Activated CD8-positive, alpha-beta memory T cell treated with anti-CD3 and anti-CD28 coated beads, Interleukin-2, amount 10 ng/mL, durations not matched to agents 7 days and 5 days (primary cell): ENCODE measurements around the gene LSM6. TPM values are rescaled to one million over a fixed set of nuclear protein-coding genes. Genes with fewer than 3 reads are reported as not detected.

Source experiments
- ATAC-seq: fragments of 150-1000 bp; cut with Tn5 transposase; one replicate; pipeline ENCODE4 v1.10.0; 2021; ENCODE audit warnings: moderate library complexity
- CTCF ChIA-PET: fragments of 350-600 bp; sonication (Branson Sonifier 250); formaldehyde crosslinking; loops from one replicate; lab custom pipeline; 2021; ENCODE audit warnings: antibody characterized with exemption; lab: Charles Lee
- DNase-seq: peaks from one replicate; pipeline ENCODE4 v3.0.0-alpha.2; 2020
- H3K27ac Mint-ChIP-seq: one replicate; pipeline ENCODE4 v1.8.0; 2021; ENCODE audit warnings: mild to moderate bottlenecking, mixed read lengths
- H3K27me3 Mint-ChIP-seq: one replicate; pipeline ENCODE4 v1.8.0; 2021; ENCODE audit warnings: mixed read lengths
- H3K36me3 Mint-ChIP-seq: one replicate; pipeline ENCODE4 v1.8.0; 2021; ENCODE audit warnings: mild to moderate bottlenecking, mixed read lengths
- H3K4me1 Mint-ChIP-seq: one replicate; pipeline ENCODE4 v1.8.0; 2021; ENCODE audit warnings: mixed read lengths
- H3K4me3 Mint-ChIP-seq: one replicate; pipeline ENCODE4 v1.8.0; 2021; ENCODE audit warnings: mild to moderate bottlenecking, moderate library complexity, mixed read lengths
- H3K9me3 Mint-ChIP-seq: one replicate; pipeline ENCODE4 v1.8.0; 2022; ENCODE audit warnings: low read depth, mixed read lengths
- total RNA-seq, 2 experiments: library from RNA; stranded (reverse); gene quantifications; one replicate each; pipeline ENCODE4 v1.2.3, GENCODE V29; 2021

LSM6 gene
- total RNA-seq = 10 to 100 TPM; 51.1 to 54.8 TPM

GRCh38 chr4:146175541-146176453, at the start of gene LSM6:
LSM6 (plus strand) TSS chr4:146175718; CDS start chr4:146182922, 7,204 bp downstream.
- Mint-ChIP-seq H3K27ac (peak within 1 kb of the TSS; percentile 88), H3K4me1 (peaks cover 39% of the 10 kb centered on the region), H3K4me3 (peak within 1 kb of the TSS; percentile 83), H3K9me3 (no peaks in the 10 kb centered on the region), H3K36me3 (peaks cover 8% of the 10 kb centered on the region), H3K27me3 (no peaks in the 10 kb centered on the region)
- ATAC-seq (peak; percentile 95), DNase-seq (peak; percentile 87)
- CTCF ChIA-PET = no interaction called here

GRCh38 chr4:146132445-146132844, 43.1 kb upstream of the LSM6 start:
- no peak overlapping the region for H3K27ac Mint-ChIP-seq
- H3K27me3 Mint-ChIP-seq = no peaks in the 10 kb centered on the region
- no peak overlapping the region for H3K4me3 Mint-ChIP-seq
- ATAC-seq = peak; percentile 95
- H3K36me3 Mint-ChIP-seq = no peaks in the 10 kb centered on the region
- H3K9me3 Mint-ChIP-seq = no peaks in the 10 kb centered on the region
- CTCF ChIA-PET = no interaction called here
- DNase-seq = peak; percentile 60
- peaks cover 8% of the 10 kb centered on the region for H3K4me1 Mint-ChIP-seq

DNA sequence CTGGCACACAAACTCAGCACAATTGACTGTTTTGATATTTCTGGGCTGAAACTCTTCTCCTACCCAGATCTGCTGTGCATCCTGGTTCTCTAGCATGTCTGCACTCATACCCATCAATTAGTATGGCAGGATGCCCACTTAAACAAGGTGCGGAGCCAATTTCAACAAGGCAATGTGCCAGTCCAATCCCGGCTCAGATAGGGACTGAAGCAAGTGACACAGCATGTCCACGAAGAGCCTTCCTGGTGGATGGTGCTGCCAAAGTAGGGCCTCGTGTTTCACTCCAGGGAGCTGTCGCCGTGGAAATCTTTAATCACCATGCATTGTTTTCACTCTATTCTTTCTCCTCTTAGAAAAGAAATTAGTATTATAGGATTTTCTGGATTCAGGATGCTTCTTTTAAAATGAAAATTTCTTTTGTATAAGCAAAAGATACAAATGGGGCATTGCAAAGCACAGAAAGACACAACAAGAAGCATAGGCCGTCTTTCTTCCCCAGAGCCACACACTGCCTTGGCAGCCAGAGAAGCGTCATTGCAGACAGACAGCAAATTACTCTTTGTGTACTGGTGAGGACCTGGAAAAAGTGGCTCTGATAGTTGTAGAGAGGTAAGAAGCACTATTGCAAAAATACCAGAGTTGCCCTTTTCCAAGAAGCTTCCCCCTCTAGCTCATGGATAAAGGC, 40.6 kb upstream of the LSM6 start:
- DNase-seq = no peak

DNA sequence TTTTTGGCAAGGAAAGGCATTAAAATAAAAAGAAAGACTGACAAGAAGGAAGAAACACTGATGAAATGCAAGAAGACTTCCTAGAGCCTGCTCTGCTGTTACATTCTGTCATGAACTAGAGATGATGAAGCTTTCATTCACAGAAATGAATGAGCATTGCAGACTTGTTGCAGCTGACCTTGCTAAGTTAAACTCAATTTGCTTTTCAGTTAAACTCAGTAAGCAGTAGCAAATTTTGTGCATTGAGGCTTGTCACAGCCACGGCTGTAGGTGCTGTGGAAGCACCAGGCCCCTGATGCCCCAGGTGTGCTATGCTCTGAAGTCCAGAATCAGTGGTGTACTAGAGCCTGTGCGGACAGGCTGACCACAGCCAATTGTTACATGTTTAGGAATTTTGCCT, 39.6 kb upstream of the LSM6 start:
- DNase-seq = no peak
- Mint-ChIP-seq H3K36me3 (no peaks in the 10 kb centered on the region), H3K4me1 (peaks cover 8% of the 10 kb centered on the region), H3K4me3 (no peak overlapping the region), H3K27me3 (peaks cover 9% of the 10 kb centered on the region), H3K27ac (no peak overlapping the region), H3K9me3 (no peaks in the 10 kb centered on the region)
- CTCF ChIA-PET = interaction anchor here (1.3 kb wide), 1 partner anchor 17 kb away, joined by 3 read pairs; no protein-coding TSS in a partner anchor
- no peak for ATAC-seq

More for the DNA sequence above, 40.6 kb upstream of the LSM6 start:
- no peak for ATAC-seq
- H3K27ac Mint-ChIP-seq = no peak overlapping the region
- CTCF ChIA-PET = interaction anchor here (0.6 kb wide), 1 partner anchor 197 kb away, joined by 3 read pairs; no protein-coding TSS in a partner anchor
- peaks cover 6% of the 10 kb centered on the region for H3K27me3 Mint-ChIP-seq
- H3K9me3 Mint-ChIP-seq = no peaks in the 10 kb centered on the region
- no peak overlapping the region for H3K4me3 Mint-ChIP-seq
- H3K36me3 Mint-ChIP-seq = no peaks in the 10 kb centered on the region
- H3K4me1 Mint-ChIP-seq = peaks cover 8% of the 10 kb centered on the region

- CTCF ChIA-PET = no interaction called here
- Mint-ChIP-seq H3K27ac (no peak overlapping the region), H3K9me3 (no peaks in the 10 kb centered on the region), H3K27me3 (peaks cover 9% of the 10 kb centered on the region), H3K4me1 (no peaks in the 10 kb centered on the region), H3K4me3 (no peak overlapping the region), H3K36me3 (no peaks in the 10 kb centered on the region)
- DNase-seq (no peak), ATAC-seq (no peak)
Observed at GRCh38 chr4:146142768-146143167, 32.8 kb upstream of the LSM6 start.

GRCh38 chr4:146143888-146144287, 31.6 kb upstream of the LSM6 start:
- no peak for DNase-seq
- H3K36me3 Mint-ChIP-seq = no peaks in the 10 kb centered on the region
- no peak for ATAC-seq
- H3K4me3 Mint-ChIP-seq = no peak overlapping the region
- H3K27me3 Mint-ChIP-seq = peaks cover 9% of the 10 kb centered on the region
- H3K4me1 Mint-ChIP-seq = no peaks in the 10 kb centered on the region
- CTCF ChIA-PET = no interaction called here
- H3K27ac Mint-ChIP-seq = no peak overlapping the region
- no peaks in the 10 kb centered on the region for H3K9me3 Mint-ChIP-seq

DNA sequence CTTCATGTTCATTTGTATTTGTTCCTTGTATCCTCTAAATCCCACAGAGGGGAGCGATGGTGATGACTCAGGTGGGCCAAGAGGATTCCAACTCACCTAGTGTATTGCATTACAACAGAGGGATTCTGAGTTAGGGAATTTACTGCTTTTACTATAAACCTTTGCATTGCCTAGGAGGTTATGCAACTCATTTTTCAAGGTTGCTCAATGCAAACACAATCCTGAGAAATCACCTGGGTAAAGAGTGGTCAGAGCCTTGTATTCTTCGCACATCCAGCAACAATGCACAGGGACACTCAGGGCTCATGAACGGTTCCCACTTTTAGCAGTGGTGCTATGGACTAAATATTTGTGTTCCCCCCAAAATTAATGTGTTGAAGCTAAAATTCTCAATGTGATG, 28.6 kb upstream of the LSM6 start:
- no peaks in the 10 kb centered on the region for H3K4me1 Mint-ChIP-seq
- H3K27me3 Mint-ChIP-seq = no peaks in the 10 kb centered on the region
- CTCF ChIA-PET = no interaction called here
- no peak for ATAC-seq
- no peak overlapping the region for H3K27ac Mint-ChIP-seq
- H3K4me3 Mint-ChIP-seq = no peak overlapping the region
- H3K9me3 Mint-ChIP-seq = no peaks in the 10 kb centered on the region
- no peak for DNase-seq
- no peaks in the 10 kb centered on the region for H3K36me3 Mint-ChIP-seq

DNA sequence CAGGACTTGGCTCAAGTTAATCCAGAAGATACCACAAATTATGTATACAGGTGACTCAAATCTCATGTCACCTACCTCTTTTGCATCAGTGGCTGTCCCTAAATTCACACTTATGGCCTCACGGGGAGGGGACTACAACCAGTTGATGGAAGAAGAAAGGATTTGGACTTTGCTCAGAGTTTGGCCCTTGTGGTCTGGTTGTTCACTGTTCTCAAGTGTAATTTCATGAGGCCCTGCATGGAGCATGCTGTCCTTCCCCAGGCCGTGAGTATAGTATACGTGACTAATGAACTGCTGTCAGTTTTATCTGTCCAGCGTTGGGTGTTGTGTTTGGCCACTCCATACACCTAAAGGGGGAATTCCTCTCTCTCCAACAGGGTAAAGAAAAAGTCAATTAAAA, 27.5 kb upstream of the LSM6 start:
- DNase-seq (no peak), ATAC-seq (no peak)
- Mint-ChIP-seq H3K27ac (no peak overlapping the region), H3K4me1 (no peaks in the 10 kb centered on the region), H3K9me3 (no peaks in the 10 kb centered on the region), H3K36me3 (no peaks in the 10 kb centered on the region), H3K27me3 (no peaks in the 10 kb centered on the region), H3K4me3 (no peak overlapping the region)
- CTCF ChIA-PET = interaction anchor here (0.6 kb wide), 1 partner anchor 28 kb away, joined by 3 read pairs; no protein-coding TSS in a partner anchor

- no peak for DNase-seq
- no peak overlapping the region for H3K27ac Mint-ChIP-seq
- no peak overlapping the region for H3K4me3 Mint-ChIP-seq
- peaks cover 4% of the 10 kb centered on the region for H3K9me3 Mint-ChIP-seq
- H3K27me3 Mint-ChIP-seq = peaks cover 7% of the 10 kb centered on the region
- CTCF ChIA-PET = no interaction called here
- ATAC-seq = no peak
- H3K4me1 Mint-ChIP-seq = peaks cover 1% of the 10 kb centered on the region
- peaks cover 4% of the 10 kb centered on the region for H3K36me3 Mint-ChIP-seq
Observed at GRCh38 chr4:146154057-146154456, 21.5 kb upstream of the LSM6 start.

GRCh38 chr4:146155152-146155724, 20.3 kb upstream of the LSM6 start:
- CTCF ChIA-PET = no interaction called here
- Mint-ChIP-seq H3K9me3 (peaks cover 4% of the 10 kb centered on the region), H3K27ac (no peak overlapping the region), H3K36me3 (peaks cover 4% of the 10 kb centered on the region), H3K4me3 (no peak overlapping the region), H3K27me3 (peaks cover 7% of the 10 kb centered on the region), H3K4me1 (peaks cover 11% of the 10 kb centered on the region)
- peak; percentile 20 for ATAC-seq
- no peak for DNase-seq

DNA sequence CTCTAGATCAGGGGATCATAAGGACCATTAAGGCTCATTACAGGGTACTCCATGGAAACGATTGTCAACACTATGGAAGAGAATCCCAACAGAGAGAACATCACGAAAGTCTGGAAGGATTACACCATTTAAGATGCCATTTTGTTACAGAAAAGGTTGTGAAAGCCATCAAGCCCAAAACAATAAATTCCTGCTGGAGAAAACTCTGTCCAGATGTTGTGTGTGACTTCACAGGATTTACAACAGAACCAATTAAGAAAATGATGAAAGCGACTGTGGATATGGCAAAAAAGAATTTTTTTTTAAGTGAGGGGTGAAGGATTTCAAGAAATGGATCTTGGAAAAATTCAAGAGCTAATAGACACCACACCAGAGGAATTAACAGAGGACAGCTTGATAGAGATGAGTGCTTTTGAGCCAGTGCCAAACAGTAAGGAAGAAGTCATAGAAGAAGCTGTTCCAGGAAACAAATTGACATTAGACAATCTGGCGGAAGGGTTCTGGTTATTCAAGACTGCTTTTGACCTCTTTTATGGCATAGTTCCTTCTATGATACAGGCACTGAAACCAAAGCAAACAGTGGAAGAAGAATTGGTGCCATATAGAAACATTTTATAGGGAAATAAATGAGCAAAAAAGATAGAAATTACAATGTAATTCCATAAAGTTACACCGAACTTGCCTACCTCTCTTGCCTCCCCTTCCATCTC, 17.3 kb upstream of the LSM6 start:
- peaks cover 11% of the 10 kb centered on the region for H3K4me1 Mint-ChIP-seq

GRCh38 chr4:146159384-146160058, 16.0 kb upstream of the LSM6 start:
- ATAC-seq = peak; percentile 66
- H3K27me3 Mint-ChIP-seq = peaks cover 7% of the 10 kb centered on the region
- peaks cover 4% of the 10 kb centered on the region for H3K9me3 Mint-ChIP-seq
- peaks cover 11% of the 10 kb centered on the region for H3K4me1 Mint-ChIP-seq
- H3K27ac Mint-ChIP-seq = no peak overlapping the region
- peak overlapping the region; percentile 4 for H3K4me3 Mint-ChIP-seq
- CTCF ChIA-PET = no interaction called here
- DNase-seq = peak; percentile 46
- H3K36me3 Mint-ChIP-seq = peaks cover 5% of the 10 kb centered on the region

More for the DNA sequence above, 17.3 kb upstream of the LSM6 start:
- H3K9me3 Mint-ChIP-seq = peaks cover 4% of the 10 kb centered on the region
- CTCF ChIA-PET = no interaction called here
- no peak for DNase-seq
- H3K27me3 Mint-ChIP-seq = peaks cover 7% of the 10 kb centered on the region
- H3K36me3 Mint-ChIP-seq = peaks cover 5% of the 10 kb centered on the region
- no peak overlapping the region for H3K27ac Mint-ChIP-seq
- H3K4me3 Mint-ChIP-seq = no peak overlapping the region
- no peak for ATAC-seq
